Ovary (tissue), 9 donors: ENCODE data around the gene ARHGEF10L. TPM values are rescaled to one million over a fixed set of nuclear protein-coding genes. Genes with fewer than 3 reads are reported as not detected.

Experiments
- DNase-seq, 5 donors: peaks; one replicate each; pipeline ENCODE4 v3.0.0-alpha.2; 2019 to 2020
- H3K27ac ChIP-seq, 2 donors: fragments of 200-600 bp; one replicate each; pipeline versions ENCODE4 v1.5.1 to v1.8.0; 2019 to 2022
- H3K27me3 ChIP-seq: fragments of 200-600 bp; one replicate; pipeline ENCODE4 v1.8.0; 2022
- H3K36me3 ChIP-seq: fragments of 200-600 bp; sonication (generic); one replicate; pipeline ENCODE4 v1.5.1; 2019
- H3K4me1 ChIP-seq: one replicate; pipeline ENCODE4 v1.8.1; 2013; ENCODE audit warnings: mild to moderate bottlenecking, moderate library complexity; ENCODE audit not compliant: insufficient read depth
- H3K4me3 ChIP-seq: fragments of 200-600 bp; sonication (generic); one replicate; pipeline ENCODE4 v1.5.1; 2017
- H3K9me3 ChIP-seq, 2 donors: fragments of 200-600 bp in 1 of 2; sonication (generic) in 1 of 2; one replicate each; pipeline versions ENCODE4 v1.5.1 to v1.8.1; 2013 to 2019; ENCODE audit warnings: mild to moderate bottlenecking in 1 of 2, moderate library complexity in 1 of 2
- EP300 ChIP-seq: sonication (generic); formaldehyde crosslinking; IDR thresholded peaks from one replicate; pipeline ENCODE4 v1.6.1; 2017; ENCODE audit warnings: antibody characterized with exemption
- POLR2A ChIP-seq: fragments of 450-650 bp; IDR thresholded peaks from one replicate; pipeline ENCODE4 v1.6.1; 2017; ENCODE audit warnings: antibody characterized with exemption, mild to moderate bottlenecking, moderate library complexity
- WGBS, 3 donors: extraction: QIAGEN DNeasy Blood & Tissue Kit in 1 of 3; methylation state at CpG; one replicate each; pipeline versions ENCODE4 v1.1.5 to v1.1.7; 2013 to 2017; 5-methylcytosine and 5-hydroxymethylcytosine counted together
- intact Hi-C, 4 donors: fragments of 100-400 bp; cut with DNase I; formaldehyde crosslinking; loops; one replicate each; pipeline versions ENCODE4 v1.11.0 to v1.15.1; 2022 to 2023
- polyA plus RNA-seq, 2 donors: library from polyadenylated mRNA; stranded (reverse); fragments of 200-250 nt in 1 of 2; fragments of 350-450 nt in 1 of 2; fragmentation: Illumina TruSeq in 1 of 2; extraction: RNeasy Lipid Tissue Mini Kit (QIAGEN cat#74804) in 1 of 2; gene quantifications; one replicate each; pipeline ENCODE4 v1.2.3, GENCODE V29; 2013 to 2014
- total RNA-seq, 7 donors: library from RNA; depleted of rRNA in 2 of 7; stranded (reverse); fragments of >200 nt in 2 of 7; fragmentation: NEBNext Ultra II Directional in 3 of 7; extraction: Animal tissue kit (Norgen Biotek cat#: 25700) in 3 of 7; gene quantifications; one replicate each; pipeline versions ENCODE4 v1.1.0 to v1.2.4, GENCODE V29; 2016 to 2023
- TF ChIP-seq, protein P1 (sequence below), 3 donors: fragments of 450-650 bp in 2 of 3; fragments of 200-600 bp in 1 of 3; IDR thresholded peaks; one replicate each; pipeline versions ENCODE4 v1.5.1 to v1.8.0; 2016 to 2022; ENCODE audit warnings: antibody characterized with exemption in 3 of 3, mild to moderate bottlenecking in 1 of 3
- donor health status: DM: no; HTN: no; CAD: no; lungs with moderate emphysema.
- donor health status: DM: no; HTN: no; CAD: no.
- donor health status: Bipolar disorder and iron deficiency.
- donor health status: DM: yes; HTN: yes; CAD: no.
- donor health status: DM: no; HTN: no; CAD: no.
- donor health status: DM: yes; HTN: yes; CAD: no.

Gene ARHGEF10L
- total and polyA plus RNA-seq, 9 donors: 3.6 to 23.0 (median 18.3) TPM

DNA sequence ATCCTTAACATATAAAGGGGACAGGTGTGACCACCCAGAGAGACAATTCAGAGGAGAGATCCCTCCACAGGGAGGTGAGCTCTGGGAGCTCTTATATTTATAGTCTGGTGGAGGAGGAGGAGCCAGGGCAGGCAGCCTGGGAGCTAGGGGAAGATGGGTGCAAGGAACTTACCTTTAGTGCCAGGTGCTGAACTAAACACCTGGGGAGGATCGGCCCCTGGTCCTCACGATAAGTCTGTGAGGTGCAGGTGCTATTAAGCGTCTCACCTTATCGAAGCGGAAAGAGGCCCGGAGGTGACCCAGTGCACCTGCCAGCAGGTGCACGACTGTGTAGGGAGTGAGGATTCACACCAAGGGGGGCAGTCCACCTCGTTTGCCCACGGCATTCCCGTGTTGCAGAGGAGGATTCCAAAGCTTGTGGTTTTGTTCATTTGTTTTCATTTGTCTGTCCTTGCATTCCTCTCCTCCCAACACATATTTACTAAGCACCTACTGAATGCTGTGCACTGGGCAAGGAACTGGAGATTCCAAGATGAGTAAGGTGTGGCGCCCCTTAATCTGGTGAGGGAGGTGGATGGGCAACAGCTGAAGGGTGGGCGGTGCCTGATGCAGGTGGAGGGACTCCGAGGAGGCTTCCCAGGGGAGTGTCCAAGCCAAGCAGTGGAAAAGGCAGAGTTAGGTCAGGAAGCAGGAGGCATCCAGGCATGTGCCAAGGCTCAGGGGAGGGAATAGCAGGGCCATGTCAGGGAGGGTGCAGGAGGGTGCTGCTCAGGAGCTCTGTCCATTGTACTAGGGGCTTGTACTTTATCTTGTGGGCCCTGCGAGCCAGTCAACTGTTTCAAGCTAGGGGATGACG lies 11.5 kb downstream of the ARHGEF10L start:
- Histone ChIP-seq H3K9me3 (no peaks in the 10 kb centered on the region), H3K27ac (no peak overlapping the region), H3K4me1 (peaks cover 12% of the 10 kb centered on the region), H3K36me3 (no peaks in the 10 kb centered on the region), H3K4me3 (no peak overlapping the region), H3K27me3 (no peaks in the 10 kb centered on the region)
- intact Hi-C loops: no loop called here
- TF ChIP-seq POLR2A (no peak), EP300 (no peak)
- TF ChIP-seq, protein P1, sequence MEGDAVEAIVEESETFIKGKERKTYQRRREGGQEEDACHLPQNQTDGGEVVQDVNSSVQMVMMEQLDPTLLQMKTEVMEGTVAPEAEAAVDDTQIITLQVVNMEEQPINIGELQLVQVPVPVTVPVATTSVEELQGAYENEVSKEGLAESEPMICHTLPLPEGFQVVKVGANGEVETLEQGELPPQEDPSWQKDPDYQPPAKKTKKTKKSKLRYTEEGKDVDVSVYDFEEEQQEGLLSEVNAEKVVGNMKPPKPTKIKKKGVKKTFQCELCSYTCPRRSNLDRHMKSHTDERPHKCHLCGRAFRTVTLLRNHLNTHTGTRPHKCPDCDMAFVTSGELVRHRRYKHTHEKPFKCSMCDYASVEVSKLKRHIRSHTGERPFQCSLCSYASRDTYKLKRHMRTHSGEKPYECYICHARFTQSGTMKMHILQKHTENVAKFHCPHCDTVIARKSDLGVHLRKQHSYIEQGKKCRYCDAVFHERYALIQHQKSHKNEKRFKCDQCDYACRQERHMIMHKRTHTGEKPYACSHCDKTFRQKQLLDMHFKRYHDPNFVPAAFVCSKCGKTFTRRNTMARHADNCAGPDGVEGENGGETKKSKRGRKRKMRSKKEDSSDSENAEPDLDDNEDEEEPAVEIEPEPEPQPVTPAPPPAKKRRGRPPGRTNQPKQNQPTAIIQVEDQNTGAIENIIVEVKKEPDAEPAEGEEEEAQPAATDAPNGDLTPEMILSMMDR (IDR thresholded peaks at IDR 0.05): no peak
- 21 to 29% (median 25%) methylated on average over 15 of the region's 15 CpGs for WGBS, 3 donors
- DNase-seq: no peak

DNA sequence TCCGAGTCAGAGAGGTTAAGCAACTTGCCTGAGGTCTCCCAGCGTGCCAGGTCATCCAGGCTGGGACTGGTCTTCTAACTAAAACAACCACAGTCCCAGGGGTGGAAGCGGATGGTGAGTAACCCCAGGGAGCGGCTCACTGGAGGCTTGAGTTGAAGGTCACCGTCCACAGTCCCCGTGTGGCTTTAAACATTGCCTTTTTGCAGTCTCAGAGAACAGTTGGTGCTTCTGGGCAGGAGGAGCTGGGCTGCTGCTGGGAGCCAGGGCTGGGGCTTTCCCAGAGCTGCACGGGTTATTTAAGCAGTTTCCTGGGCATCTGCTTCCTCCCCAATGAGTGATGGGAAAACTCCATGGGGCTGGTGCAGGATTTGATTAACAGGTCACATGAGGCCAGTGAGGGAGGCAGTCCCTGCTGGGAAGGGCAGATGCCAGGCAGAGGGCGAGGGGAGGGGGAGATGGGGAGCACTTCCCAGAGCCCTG lies 12.3 kb downstream of the ARHGEF10L start:
- intact Hi-C loops: no loop called here
- Histone ChIP-seq H3K4me3 (no peak overlapping the region), H3K9me3 (no peaks in the 10 kb centered on the region), H3K27me3 (no peaks in the 10 kb centered on the region), H3K4me1 (peaks cover 12% of the 10 kb centered on the region), H3K36me3 (no peaks in the 10 kb centered on the region), H3K27ac (no peak overlapping the region)
- DNase-seq: no peak
- WGBS, 3 donors: 31 to 41% (median 33%) methylated on average over 8 of the region's 8 CpGs
- TF ChIP-seq EP300: no peak
- TF ChIP-seq, protein P1 (IDR thresholded peaks at IDR 0.05): no peak
- no peak for TF ChIP-seq POLR2A

DNA sequence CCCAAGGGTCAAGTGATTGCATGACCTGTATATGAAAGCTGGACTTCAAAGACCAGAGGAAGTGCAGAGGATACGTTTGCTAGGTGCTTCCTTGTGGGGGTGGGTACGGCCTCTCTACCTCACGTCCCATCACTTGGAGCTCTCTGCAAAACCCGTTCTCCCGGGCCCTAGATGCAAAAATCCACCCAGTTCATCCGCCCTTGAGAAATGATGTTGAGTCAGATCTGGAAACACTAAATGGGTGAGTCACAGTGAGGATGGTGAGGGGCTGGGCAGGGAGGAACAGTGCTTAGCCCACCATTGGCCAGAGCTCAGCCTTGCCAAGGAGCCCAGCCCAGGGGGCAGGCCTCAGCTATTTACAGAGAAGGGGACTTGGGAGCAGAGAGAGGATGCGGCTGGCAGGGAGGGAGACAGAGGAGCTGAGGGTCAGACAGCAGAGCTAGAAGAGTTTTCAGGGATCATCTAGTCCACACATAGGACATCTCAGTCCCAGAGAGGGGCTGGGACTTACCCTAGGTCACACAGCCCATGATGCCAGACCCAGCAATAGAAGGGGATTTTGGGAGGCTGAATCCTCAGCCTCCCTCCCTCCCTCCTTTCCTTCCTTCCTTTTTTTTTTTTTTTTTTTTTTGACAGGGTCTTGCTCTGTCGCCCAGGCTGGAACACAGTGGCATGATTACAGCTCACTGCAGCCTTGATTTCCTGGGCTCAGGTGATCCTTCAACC lies 14.6 kb downstream of the ARHGEF10L start:
- Histone ChIP-seq H3K4me3 (no peak overlapping the region), H3K4me1 (peaks cover 12% of the 10 kb centered on the region), H3K27ac (no peak overlapping the region), H3K36me3 (no peaks in the 10 kb centered on the region), H3K9me3 (no peaks in the 10 kb centered on the region), H3K27me3 (no peaks in the 10 kb centered on the region)
- no peak for TF ChIP-seq EP300
- TF ChIP-seq, protein P1 (IDR thresholded peaks at IDR 0.05): no peak
- no peak for TF ChIP-seq POLR2A
- intact Hi-C loops: no loop called here
- WGBS, 3 donors: 73 to 80% (median 73%) methylated on average over 8 of the region's 8 CpGs
- no peak for DNase-seq

DNA sequence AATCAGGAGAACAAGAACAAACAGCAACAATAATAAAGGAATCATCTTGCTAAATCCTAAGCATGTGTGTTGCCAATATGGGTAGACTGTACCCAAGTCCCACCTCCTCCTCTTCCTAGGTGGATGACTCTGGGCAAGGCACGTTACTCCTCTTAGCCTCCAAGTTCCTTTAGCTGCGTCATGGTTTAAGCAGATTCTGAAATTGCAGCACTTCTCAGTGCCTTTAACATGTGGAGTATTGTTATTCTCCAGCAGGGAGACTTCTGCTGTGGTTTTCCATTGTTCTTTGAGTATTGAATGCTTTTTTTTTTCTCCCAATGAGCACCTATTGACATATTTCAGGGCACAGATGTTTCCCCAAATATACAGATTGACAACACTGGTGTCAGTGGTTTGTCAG lies 15.5 kb downstream of the ARHGEF10L start:
- Histone ChIP-seq H3K27me3 (no peaks in the 10 kb centered on the region), H3K36me3 (no peaks in the 10 kb centered on the region), H3K4me3 (no peak overlapping the region), H3K9me3 (no peaks in the 10 kb centered on the region), H3K27ac (no peak overlapping the region), H3K4me1 (peaks cover 12% of the 10 kb centered on the region)
- intact Hi-C loops: no loop called here
- WGBS, 3 donors: 82 to 91% (median 84%) methylated on average over 2 of the region's 2 CpGs
- DNase-seq: no peak
- TF ChIP-seq EP300 (no peak), POLR2A (no peak)
- TF ChIP-seq, protein P1 (IDR thresholded peaks at IDR 0.05): no peak
